GM18868 (cell line): ENCODE measurements around the gene AOX1.
"Not testable (repeated sequence)": the region's sequence is repeated elsewhere in the genome, so short reads cannot be mapped to it uniquely, and the experiment has no call there.

ENCODE experiments used
- ATAC-seq: cut with Tn5 transposase; IDR thresholded peaks from one replicate; pipeline ENCODE4 v1.9.1; 2021; ENCODE audit warnings: mild to moderate bottlenecking, moderate library complexity; ENCODE audit not compliant: unreplicated experiment

Gene AOX1

DNA sequence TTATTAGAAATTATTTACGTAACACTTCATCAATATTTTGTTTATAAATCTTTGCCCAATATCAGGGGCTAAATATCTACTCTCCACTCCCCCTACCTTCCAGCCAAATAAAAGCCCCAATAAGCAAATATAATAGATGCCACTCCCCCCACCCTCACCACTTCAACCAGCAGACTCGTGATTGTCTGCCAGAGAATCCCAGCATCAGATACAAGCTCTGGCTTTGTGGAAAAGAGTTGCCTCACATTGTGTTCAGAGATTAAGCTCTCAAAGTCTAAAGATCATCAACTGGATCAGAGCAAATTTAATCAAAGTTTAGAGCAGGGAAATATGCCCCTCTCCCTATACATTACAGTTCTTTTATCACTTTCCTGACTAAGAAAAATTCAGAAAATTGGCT is 39.5 kb downstream of the AOX1 start:
- ATAC-seq = no peak

DNA sequence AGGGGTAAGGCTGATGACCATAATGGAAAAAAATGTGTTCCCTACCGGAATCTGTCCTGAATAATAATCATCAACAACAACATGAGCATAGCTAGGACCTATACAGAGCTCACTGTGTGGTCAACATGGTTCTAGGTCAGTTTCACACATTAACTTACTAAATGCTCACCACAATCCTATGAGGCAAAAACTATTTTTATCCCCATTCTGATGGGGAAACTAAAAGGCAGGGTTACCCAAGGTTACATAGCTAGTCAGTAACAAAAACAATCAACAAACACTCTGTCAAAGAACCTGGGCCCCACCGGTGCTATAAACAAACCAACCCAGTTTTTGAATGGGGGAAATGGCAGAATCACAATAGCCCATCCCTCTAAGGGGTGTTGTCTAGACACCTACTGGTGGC is 40.1 kb downstream of the AOX1 start:
- ATAC-seq = no peak

DNA sequence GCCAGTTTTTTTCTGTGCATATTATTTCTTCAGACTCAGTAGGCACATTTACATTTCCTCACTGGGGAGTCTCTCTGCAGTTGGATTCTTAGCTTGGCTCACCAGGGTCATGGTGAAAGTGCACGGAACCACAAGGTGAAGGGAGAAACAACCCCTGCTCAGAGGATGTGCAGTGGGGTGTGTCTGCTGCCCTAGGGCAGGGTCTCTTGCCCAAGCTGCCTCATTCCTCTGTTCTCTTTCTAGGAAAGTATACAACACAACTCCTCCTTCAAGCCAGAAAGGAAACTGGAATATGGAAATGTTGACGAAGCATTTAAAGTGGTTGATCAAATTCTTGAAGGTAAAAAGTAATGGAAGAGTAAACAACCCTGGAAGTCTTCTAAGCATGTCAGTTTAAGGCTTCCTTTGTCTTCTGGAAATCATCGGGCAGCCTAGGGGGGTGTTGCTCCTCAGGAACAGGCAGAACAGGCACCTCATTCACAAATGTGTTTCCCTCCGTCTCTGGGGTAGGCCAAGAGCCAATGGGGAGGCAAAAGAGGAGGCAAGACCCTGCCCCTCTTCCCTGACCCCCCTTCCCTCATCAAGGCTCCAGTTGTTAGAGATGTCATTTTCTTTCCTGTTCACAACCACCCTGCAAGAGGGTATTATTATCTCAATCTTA is 41.4 kb downstream of the AOX1 start:
- ATAC-seq = no peak

DNA sequence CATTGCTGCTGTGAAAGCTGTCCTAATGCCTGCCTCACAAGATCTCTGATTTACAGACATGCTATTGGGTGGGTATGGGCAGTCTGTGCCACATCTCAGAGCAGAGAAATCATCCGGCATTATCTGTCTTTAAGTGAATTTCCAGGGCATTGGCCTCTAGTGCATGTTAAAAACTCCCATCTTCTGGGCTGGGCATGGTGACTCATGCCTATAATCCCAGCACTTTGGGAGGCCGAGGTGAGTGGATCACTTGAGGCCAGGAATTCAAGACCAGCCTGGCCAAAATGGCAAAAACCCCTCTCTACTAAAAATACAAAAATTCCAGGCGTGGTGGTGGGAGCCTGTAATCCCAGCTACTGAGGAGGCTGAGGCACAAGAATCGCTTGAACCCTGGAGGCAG is 42.6 kb downstream of the AOX1 start:
- ATAC-seq = not testable (repeated sequence)

DNA sequence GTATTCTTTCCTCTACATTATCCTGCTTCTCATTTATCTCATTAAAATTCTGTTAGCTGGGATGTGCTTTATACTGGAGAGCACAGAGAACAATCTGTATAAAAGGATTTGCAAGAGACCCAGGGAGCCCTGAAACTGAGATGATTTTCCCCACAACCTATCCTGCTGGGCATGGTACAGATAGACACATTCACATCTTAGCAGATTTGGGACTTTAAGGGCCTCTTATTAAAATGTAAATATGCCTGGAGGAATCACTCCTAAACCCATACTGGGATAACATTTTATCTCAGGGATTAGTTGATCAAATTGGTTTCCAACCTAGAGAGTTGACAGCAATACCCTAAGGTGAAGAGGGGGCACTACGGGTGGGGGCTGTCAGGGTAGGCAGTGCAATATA is 45.5 kb downstream of the AOX1 start:
- no peak for ATAC-seq

DNA sequence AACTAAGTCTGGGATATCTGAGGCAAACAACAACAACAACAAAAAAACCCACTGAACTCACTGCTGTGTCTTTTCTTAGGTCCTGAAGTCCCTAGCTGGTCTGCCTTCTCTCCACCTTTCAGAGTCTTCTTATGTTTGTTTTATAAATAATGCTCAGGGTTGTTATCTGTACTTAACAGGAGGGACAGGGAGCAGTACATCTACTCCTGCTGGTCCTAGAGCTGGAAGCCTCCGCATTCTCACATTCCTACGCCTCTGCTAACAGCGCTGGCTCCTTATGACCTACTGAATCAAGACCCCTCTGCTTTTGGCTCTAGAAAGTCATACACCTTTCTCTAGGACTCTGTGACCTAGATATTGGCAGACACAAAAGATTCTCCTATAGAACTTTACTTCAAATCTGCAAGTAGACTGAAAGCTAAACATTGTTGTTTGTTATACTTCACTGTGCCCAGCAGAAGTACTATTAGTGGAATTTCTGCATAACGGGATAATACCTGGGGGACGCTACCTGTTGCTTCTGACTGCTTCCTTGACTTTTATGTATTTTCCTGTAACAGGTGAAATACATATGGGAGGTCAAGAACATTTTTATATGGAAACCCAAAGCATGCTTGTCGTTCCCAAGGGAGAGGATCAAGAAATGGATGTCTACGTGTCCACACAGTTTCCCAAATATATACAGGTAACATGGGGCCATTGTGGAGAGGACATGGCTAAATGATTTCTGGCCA is 48.6 kb downstream of the AOX1 start:
- no peak for ATAC-seq

DNA sequence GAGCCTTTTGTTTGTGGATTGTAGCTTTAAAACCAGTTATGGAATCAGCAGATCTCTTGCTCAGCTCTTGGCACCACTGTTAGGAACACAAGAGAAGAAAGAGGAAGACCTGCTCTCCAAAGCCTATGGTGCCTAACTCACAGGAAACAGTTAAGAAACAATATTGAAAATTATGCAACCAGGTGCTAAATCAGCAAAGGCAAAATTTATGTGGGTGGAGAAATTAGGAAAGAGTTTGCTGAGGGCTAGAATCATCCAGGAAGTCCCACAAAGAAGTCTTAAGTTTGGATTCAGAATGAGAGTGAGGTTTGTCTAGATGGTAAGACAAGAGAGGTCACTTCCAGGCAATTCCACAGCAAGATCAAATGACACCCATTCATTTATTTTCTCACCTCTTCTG is 49.4 kb downstream of the AOX1 start:
- ATAC-seq = no peak

DNA sequence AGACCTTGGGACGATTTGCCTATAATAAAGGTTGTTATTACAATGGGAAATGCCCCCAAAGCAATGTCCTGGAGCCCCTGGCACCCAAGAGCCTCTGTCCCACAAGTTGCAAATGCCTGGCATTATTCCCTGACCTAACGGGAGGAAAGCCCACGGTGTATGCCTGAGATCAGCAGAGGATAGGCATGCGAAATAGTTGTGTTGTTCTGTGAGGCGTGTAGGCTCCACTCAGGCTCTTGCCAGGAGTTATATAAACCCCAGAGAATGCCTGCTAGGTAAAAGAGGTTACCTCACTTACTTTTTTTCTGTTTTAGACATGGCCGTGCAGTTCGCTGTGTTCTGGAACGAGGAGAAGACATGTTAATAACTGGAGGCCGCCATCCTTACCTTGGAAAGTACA is 52.1 kb downstream of the AOX1 start:
- ATAC-seq = no peak

DNA sequence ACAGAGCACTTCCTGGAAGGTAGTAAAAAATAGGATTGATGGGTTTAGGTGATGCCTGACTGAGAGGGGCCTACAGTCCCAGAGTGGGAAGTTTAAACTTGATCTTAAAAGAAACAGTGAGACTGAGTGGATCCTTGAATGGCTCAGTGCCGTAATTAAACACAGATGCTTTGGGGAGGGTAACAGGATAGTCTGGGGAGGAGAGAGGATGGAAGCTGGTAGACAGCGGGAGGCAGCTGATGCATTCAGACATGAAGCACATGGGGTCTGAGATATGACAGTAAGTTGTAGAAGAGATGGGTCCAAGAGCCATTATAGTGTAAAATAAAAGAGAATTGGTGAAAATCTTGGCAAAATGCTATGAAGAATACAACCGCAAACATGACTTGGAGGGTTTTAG is 54.4 kb downstream of the AOX1 start:
- no peak for ATAC-seq

DNA sequence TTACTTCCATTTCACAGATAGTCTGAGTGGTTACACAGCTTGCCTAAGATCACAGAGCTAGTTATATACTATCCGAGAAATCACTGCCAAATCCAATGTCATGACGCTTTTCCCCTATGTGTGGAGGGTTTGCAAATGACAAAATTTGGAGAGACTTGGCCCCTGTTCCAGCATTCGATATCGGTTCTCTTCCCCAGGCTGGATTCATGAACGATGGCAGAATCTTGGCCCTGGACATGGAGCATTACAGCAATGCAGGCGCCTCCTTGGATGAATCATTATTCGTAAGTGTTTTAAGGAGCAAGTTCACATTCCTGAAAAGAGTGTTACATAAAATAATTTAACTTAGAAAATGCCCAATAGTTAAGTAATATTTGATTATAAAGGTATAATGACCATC is 55.1 kb downstream of the AOX1 start:
- no peak for ATAC-seq

DNA sequence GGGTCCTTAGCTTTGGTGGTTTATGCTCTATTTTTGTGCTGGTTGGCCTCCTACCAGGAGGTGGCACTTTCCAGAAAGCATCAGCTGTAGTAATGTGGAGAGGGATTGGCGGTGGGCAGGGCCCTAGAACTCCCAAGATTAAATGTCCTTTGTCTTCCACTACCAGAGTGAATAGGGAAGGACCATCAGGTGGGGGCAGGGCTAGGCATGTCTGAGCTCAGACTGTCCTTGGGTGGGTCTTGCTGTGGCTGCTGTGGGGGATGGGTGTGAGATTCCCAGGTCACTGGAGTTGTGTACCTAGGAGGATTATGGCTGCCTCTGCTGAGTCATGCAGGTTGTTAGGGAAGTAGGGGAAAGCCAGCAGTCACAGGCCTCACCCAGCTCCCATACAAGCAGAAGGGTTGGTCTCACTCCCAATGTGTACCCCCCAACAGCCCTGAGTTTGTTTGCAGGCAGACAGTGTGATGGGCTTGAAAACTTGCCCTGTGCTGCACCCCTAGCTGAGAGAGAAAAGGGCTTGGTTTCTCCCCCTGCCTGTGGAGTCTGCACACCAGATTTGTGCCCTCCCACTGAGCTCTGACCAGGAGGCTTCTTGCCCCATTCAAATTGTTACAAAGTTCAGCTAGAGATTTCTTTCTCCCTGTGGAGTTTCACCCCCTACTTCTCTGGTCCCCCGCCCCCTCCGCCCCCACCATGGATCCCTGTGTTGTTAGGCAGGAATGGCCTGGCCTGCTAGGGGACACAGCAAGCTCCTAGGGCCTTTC is 62.9 kb downstream of the AOX1 start:
- not testable (repeated sequence) for ATAC-seq

DNA sequence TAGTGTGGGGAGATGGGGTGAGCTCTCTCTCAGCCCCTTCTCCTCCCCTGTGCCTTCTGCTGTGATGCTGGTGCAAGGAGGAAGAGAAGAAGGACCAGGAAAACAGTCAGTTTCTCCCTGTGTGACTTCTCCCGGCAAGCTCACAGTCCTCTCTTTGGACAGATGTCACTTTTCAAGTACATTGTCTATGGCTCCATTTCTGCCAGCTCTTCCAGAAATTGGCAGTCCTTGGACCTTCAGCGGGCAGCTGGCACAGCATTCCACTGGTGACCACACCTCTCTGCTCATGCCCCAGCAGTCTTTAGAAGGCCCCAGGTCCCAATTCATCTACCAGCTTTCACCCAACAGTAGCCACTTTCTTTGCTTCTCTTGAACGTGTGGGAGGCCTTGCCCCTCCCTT is 63.9 kb downstream of the AOX1 start:
- no peak for ATAC-seq

DNA sequence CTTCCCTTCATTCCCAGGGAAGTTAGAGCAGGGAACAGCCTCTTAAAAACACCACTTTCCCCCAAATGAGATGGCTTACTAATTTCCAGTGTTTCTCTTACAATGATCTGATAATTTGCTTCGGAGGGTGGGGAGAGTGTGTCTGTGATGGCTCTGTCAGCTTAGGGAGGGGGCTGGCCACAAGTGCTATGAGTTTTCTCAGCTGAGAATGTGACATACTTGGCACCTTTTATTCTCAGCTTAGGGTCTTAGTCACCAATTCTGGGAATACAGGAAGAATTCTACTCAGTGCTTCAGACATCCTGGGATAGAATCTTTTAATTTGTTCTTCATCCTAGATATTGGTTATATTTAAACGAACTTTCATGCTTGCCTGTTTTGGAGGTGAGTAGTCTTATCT is 64.4 kb downstream of the AOX1 start:
- no peak for ATAC-seq

DNA sequence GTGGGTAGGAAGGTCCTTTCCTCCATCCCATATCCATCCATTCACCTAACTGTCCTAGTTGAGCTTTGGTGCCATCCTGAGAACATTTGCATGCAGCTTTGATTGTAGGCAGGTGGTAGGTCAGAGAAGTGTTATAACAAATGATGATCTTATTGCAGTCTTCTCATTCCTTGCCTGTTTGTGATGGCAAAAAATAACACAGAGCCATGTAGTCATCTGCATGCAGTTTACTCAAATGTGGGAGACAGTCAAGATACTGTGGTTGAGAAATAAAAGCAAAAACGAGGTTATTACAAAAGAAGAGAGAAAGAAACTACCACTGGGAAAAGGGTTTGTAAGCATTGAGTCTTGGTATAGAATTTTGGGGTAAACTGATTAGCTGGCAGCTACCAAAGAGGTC is 66.3 kb downstream of the AOX1 start:
- no peak for ATAC-seq

DNA sequence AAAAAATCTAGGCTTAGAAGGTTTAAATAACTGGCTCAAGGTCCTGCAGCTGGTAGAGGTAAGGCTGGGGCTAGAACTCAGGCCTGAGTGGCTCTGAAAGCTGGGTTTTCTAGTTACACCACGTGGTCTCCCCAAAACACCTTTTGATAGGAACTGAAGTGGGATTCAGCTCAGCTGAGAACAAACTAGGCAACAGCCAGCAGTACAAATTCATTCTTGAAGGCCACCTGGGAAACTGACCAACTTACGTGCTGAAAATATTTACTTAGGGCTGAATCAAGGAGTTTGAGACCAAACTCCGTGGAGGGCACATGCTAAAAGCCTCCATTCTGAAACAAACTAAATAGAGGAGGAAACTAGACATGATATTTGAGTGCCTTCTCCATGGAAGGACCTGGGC is 67.2 kb downstream of the AOX1 start:
- ATAC-seq = no peak

DNA sequence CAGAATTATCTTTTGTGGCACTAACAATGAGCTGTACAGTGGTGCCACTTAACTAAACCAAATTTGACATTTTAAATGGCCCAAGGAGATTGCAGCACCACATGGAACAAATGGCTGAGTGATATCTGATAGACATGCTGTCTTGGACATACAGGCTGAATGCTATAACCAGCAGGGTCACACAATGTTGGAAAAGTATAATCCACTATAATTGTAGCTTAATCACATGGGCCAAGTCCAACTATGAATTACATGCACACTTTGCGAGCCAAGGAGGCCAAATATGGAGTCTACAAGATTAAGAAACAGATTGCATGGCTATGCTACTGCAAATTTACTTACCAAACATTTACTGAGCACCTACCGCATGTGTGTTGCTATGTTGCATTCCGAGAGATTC is 69.0 kb downstream of the AOX1 start:
- ATAC-seq = no peak

DNA sequence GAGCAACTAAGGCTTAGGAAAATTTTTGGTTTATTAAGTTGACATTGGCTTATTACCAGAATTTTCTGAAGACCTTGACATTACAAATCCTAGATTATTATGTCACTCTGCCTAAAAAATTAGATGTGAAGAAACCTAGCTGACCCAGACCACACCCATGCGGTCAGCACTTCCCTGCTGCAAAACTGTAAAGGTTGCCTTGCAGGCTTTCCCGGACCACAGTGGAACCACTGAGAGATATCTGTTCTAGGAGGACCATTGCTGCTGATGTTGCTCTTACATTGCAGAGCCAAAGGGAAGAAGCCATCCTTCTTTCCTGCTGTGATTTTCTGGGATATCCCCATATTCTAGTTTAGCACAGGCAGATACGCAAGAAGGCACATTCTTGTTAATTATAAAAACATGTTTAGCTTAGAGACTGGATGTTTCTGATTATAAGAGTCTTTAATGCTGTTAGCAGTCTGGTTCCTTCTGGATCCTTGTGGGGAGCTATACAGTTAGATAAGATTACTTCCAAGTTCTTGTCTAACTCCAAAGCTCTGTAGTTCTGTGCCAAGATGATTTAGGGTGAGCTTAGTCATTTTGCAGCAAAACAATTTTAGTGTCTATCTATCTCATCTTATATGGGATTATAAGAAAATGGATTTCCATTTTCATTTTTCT is 70.2 kb downstream of the AOX1 start:
- ATAC-seq = no peak

DNA sequence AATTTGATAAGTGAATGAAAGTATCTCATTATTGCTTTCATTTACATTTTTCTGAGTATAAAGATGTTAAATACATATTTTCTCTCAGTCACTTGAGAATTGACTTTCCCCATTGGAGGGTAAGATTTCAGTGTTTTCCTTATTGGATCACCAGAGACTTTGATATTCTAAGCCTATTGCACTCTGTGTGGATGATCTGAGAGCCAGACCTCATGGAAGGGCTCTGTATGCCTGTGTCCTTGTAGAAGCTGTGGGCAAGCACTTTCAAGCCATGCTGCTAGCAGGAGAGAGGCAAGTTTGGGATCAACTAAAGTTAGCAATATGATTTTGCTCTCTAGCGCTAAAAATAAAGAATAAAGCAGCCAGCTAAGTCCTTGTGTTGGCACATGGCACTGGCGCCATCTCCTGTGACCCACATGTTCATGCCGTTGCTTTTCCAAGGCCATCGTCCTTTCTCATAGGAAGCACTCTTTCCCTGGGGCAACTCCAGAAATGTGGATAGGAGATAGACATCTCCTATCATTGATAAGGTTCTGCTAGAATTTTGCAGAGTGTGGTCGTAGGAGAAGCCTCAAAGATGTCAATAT is 72.6 kb downstream of the AOX1 start:
- no peak for ATAC-seq

DNA sequence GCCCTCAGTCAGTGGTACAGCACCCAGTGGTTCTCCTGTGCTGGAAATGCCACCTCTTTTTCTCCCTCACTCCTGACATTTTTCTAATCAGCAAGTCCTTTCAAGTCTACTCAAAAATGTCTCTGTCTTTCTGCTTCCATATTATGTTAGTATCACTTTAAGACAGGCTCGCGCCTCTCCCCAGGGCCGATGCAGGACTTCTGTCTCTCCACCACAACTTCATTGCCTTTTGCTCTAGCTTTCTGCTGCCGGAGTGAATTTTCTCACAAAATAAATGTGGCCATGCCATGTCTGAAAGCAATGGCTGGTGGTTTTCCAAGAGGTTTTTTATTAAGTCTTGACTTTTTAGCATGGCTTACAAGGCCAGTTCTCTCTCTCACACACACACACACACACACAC is 73.6 kb downstream of the AOX1 start:
- ATAC-seq = no peak

DNA sequence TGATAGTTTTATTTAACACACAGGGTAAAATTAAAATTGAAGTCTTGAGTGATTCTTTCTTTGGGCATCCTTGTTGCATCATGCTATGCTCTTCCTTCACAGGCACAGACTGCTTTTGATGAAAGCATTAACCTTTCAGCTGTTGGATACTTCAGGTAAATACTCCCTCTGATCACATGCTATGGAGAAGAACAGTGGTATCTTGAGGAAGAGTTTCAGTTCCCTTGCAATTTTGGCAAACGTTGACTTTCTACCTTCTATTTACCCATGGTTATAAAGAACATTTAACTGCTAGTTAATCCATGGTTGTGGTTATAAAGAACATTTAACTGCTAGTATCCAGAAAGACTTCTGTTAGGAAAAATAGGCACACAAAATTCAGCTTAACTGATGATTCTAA is 75.7 kb downstream of the AOX1 start:
- no peak for ATAC-seq

DNA sequence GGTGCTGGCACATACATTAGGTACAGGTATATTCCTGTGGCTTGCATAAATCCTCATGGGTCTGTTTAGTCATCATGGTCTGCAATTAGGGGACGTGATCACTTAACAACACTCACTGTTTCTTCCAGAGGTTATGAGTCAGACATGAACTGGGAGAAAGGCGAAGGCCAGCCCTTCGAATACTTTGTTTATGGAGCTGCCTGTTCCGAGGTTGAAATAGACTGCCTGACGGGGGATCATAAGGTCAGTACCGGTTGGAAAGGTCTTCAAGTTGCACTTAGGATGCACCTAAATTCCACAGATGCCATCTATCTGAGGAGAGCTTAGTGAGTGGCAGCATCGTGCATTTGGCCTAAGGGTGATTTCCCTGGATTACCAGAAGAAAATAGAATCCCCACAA is 76.9 kb downstream of the AOX1 start:
- ATAC-seq = no peak
